Measurements from ENCODE around the gene ULK1.

Gene ULK1

DNA sequence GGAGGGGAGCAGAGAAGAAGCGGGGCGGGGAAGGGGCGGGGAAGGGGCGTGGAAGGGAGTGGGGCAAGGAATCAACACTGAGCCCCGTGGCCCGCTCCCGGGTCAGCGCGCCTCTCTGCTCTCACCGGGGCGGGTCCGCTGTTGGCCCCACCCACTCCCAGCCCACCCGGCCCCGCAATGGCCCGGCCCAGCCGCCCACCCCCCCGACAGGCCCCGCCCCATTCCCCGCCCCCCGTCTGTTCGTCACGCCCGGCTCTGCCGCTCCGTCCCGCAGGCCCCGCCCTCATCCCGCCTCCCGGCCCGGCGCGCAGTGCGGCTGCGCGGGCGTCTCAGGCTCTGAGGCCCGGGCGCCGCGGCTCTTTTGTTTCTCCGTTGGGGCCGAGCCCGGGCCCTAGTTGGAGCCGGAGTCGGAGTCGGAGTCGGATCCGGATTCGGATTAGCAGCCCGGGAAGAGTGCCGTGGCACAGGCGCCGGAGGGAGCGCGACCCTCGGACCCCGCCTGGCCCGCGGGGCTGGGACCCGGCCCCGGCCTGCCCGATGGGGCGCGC is at the start of gene ULK1:
TSS of gene ULK1 (plus strand) at position 310 of the 548 bp plus-strand sequence. CDS start 380 bp downstream, outside the sequence.
- peaks cover 3% of the 10 kb centered on the region for H3K36me3 Mint-ChIP-seq (ENCODE audit: insufficient read depth)
- ATAC-seq (replicated peaks; ENCODE audit: extremely low read depth, poor library complexity, severe bottlenecking) (peak; percentile 76), DNase-seq (ENCODE audit: low spot score in 2 of 2) (peak; percentile 85 to 90)
- H3K4me1 Mint-ChIP-seq: peaks cover 23% of the 10 kb centered on the region
- no peaks in the 10 kb centered on the region for H3K27me3 Mint-ChIP-seq
- peak within 1 kb of the TSS; percentile 84 for H3K4me3 Mint-ChIP-seq
- H3K9me3 Mint-ChIP-seq: no peaks in the 10 kb centered on the region
- H3K27ac Mint-ChIP-seq (ENCODE audit: low read depth): peak within 1 kb of the TSS; percentile 76

DNA sequence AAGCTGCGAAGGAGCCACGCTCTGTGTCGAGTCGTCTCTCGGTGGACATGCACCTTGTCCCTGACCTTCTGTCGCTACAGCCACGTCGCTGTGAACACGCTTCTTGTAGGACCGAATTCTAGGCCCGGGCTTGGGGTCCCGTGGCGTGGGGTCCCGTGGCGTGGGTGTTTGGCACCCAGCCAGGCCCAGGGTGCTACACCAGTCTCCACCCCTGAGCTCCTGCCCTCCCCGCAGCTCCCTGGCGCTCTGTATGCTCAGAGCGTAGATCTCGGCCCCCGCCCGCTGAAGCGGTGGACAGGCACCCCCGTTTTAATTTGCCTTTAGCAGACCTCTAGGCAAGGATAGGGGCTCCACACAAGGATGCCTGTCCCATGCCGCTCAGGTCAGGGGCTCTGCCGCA is 49.8 kb upstream of the ULK1 start:
- Mint-ChIP-seq H3K36me3 (ENCODE audit: insufficient read depth) (peaks cover 2% of the 10 kb centered on the region), H3K9me3 (no peaks in the 10 kb centered on the region), H3K27ac (ENCODE audit: low read depth) (no peak overlapping the region), H3K27me3 (peaks cover 10% of the 10 kb centered on the region), H3K4me1 (no peaks in the 10 kb centered on the region), H3K4me3 (no peak overlapping the region)
- DNase-seq (ENCODE audit: low spot score in 2 of 2) (no peak), ATAC-seq (replicated peaks; ENCODE audit: extremely low read depth, poor library complexity, severe bottlenecking) (no peak)

DNA sequence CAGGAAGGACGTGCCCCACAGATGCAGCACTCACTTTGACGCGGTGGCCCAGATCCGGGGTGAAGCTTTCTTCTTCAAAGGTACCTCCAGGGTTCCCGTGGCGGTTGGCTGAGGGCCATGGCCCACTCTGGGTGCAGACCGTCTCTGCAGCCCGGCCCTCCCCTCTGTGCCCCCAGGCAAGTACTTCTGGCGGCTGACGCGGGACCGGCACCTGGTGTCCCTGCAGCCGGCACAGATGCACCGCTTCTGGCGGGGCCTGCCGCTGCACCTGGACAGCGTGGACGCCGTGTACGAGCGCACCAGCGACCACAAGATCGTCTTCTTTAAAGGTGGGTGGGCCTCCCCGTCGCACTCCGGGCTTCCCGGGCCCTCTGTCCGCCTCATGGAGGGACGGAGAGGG is 49.3 kb upstream of the ULK1 start:
- DNase-seq (ENCODE audit: low spot score in 2 of 2) (no peak), ATAC-seq (replicated peaks; ENCODE audit: extremely low read depth, poor library complexity, severe bottlenecking) (no peak)
- Mint-ChIP-seq H3K27ac (ENCODE audit: low read depth) (no peak overlapping the region), H3K4me3 (no peak overlapping the region), H3K36me3 (ENCODE audit: insufficient read depth) (peaks cover 2% of the 10 kb centered on the region), H3K27me3 (peaks cover 10% of the 10 kb centered on the region), H3K4me1 (no peaks in the 10 kb centered on the region), H3K9me3 (no peaks in the 10 kb centered on the region)

DNA sequence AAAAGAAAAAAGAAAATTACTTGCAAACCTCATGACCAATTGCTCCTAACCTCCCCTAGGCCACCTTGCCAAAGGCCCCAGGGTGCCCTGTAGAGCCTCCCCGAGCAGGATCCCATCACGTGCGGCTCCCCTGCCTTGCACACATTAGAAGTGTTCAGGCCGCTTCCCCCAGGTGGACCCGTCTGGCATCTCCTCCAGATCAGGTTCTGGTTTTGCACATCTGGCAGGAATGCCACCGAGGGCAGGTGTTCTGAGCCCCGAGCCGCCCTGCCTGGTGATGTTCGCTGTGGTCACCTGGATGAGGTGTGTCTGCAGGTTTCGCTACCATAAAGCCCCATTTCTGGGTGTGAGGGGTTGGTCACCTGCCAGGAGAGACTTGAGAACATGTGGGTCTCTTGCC is 47.0 kb upstream of the ULK1 start:
- H3K36me3 Mint-ChIP-seq (ENCODE audit: insufficient read depth): peaks cover 2% of the 10 kb centered on the region

DNA sequence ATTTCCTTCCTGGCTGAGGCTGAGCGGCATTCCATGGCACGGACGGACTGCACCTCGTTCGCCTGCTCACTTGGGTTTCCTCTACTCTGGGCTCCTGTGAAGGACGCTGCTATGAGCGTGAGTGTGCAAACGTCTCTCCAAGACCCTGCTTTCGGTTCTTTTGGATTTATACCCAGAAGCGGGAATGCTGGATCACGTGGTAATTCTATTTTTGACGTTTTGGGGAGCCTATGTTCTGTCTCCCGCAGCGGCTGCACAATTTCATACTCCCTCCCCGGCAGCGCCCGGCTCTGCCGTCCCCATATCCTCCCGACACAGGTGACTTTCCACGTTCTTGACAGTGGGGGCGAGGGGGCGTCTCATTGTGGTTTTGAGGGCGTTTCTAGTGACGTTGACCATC is 45.7 kb upstream of the ULK1 start:
- H3K27ac Mint-ChIP-seq (ENCODE audit: low read depth): no peak overlapping the region
- no peak for DNase-seq (ENCODE audit: low spot score in 2 of 2)
- peaks cover 2% of the 10 kb centered on the region for H3K36me3 Mint-ChIP-seq (ENCODE audit: insufficient read depth)
- no peak for ATAC-seq (replicated peaks; ENCODE audit: extremely low read depth, poor library complexity, severe bottlenecking)
- H3K27me3 Mint-ChIP-seq: peaks cover 10% of the 10 kb centered on the region
- no peak overlapping the region for H3K4me3 Mint-ChIP-seq
- no peaks in the 10 kb centered on the region for H3K4me1 Mint-ChIP-seq
- no peaks in the 10 kb centered on the region for H3K9me3 Mint-ChIP-seq

More for the DNA sequence above, 47.0 kb upstream of the ULK1 start:
- no peak for ATAC-seq (replicated peaks; ENCODE audit: extremely low read depth, poor library complexity, severe bottlenecking)
- no peaks in the 10 kb centered on the region for H3K9me3 Mint-ChIP-seq
- no peak overlapping the region for H3K27ac Mint-ChIP-seq (ENCODE audit: low read depth)
- H3K4me1 Mint-ChIP-seq: no peaks in the 10 kb centered on the region
- H3K4me3 Mint-ChIP-seq: no peak overlapping the region
- peaks cover 10% of the 10 kb centered on the region for H3K27me3 Mint-ChIP-seq
- no peak for DNase-seq (ENCODE audit: low spot score in 2 of 2)

DNA sequence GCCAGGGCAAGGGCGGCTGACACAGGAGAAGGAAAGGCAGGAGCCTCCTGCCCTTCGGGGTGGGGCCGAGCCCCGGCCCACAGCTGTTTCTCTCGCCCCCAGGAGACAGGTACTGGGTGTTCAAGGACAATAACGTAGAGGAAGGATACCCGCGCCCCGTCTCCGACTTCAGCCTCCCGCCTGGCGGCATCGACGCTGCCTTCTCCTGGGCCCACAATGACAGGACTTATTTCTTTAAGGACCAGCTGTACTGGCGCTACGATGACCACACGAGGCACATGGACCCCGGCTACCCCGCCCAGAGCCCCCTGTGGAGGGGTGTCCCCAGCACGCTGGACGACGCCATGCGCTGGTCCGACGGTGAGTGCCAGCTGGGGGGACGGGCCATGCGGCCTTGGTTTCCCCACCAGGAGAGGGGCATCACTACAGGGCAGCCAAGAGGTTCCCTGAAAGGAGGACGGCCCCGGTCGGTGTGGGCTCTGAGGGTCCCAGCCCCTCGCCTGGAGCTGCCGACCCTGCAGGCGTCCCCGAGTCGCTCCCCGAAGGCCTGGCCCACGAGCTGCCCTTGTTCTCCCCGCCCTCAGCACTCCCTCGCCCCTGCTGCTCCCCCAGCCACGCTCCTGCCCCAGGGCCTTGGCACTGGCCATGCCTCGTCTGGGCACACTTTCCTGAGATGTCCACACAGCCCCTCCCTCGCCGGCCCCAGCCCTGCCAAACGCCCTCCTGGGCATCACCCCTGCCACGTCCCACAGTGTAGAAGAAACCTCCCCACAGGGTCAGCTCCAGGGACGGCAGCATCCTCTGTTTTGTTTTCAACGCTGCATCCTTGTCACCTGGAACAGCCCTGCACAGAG is 44.5 kb upstream of the ULK1 start:
- Mint-ChIP-seq H3K4me3 (no peak overlapping the region), H3K27ac (ENCODE audit: low read depth) (no peak overlapping the region), H3K36me3 (ENCODE audit: insufficient read depth) (peaks cover 3% of the 10 kb centered on the region), H3K9me3 (no peaks in the 10 kb centered on the region), H3K4me1 (no peaks in the 10 kb centered on the region), H3K27me3 (peaks cover 10% of the 10 kb centered on the region)
- no peak for DNase-seq (ENCODE audit: low spot score in 2 of 2)
- no peak for ATAC-seq (replicated peaks; ENCODE audit: extremely low read depth, poor library complexity, severe bottlenecking)

DNA sequence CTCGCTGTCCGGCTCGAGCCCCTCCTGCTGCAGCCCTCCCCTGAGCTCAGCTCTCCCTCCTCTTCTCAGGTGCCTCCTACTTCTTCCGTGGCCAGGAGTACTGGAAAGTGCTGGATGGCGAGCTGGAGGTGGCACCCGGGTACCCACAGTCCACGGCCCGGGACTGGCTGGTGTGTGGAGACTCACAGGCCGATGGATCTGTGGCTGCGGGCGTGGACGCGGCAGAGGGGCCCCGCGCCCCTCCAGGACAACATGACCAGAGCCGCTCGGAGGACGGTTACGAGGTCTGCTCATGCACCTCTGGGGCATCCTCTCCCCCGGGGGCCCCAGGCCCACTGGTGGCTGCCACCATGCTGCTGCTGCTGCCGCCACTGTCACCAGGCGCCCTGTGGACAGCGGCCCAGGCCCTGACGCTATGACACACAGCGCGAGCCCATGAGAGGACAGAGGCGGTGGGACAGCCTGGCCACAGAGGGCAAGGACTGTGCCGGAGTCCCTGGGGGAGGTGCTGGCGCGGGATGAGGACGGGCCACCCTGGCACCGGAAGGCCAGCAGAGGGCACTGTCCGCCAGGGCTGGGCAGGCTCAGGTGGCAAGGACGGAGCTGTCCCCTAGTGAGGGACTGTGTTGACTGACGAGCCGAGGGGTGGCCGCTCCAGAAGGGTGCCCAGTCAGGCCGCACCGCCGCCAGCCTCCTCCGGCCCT is 43.4 kb upstream of the ULK1 start:
- Mint-ChIP-seq H3K4me1 (no peaks in the 10 kb centered on the region), H3K4me3 (no peak overlapping the region), H3K9me3 (no peaks in the 10 kb centered on the region), H3K36me3 (ENCODE audit: insufficient read depth) (peaks cover 3% of the 10 kb centered on the region), H3K27me3 (peaks cover 6% of the 10 kb centered on the region), H3K27ac (ENCODE audit: low read depth) (no peak overlapping the region)
- DNase-seq (ENCODE audit: low spot score in 2 of 2) (no peak), ATAC-seq (replicated peaks; ENCODE audit: extremely low read depth, poor library complexity, severe bottlenecking) (no peak)

DNA sequence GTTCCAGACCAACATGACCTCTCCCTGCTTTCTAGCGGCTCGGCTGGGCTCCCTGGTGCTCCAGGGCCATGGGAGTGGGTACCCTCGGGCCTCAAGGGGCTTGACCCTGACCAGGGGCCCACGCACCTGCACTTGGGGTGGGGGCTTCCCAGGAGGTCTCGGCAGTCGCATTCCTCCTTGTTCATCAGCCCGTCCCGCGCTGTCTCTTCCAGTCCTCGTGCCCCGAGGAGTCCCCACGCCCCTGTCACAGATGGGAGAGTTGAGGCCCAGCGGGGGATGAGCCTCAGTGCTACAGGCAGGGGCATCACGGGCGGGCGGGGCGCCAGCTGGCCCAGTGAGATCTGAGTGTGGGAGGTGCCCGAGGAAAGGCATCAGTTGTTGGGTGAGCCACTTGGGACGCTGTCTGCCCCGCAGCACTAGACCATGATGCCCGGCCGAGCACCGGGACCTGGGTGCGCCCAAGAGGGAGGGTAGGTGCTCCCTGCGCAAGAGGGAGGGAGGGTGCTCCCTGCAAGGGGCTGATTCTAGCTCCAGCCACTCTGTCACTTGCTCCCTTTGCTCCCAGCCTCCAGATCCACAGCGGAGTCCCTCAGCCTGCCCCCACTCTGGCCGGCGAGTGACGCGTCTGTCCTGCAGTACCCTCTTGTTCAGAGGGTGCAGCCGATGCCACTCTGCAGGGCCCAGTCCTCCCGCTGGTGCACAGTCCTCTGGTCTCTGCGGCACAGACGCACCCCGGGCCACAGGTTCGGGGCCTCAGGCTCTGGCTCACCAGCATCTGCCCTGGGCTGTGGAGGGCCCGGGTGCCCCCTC is 42.5 kb upstream of the ULK1 start:
- H3K4me1 Mint-ChIP-seq: no peaks in the 10 kb centered on the region
- ATAC-seq (replicated peaks; ENCODE audit: extremely low read depth, poor library complexity, severe bottlenecking) (no peak), DNase-seq (ENCODE audit: low spot score in 2 of 2) (no peak)
- H3K27me3 Mint-ChIP-seq: no peaks in the 10 kb centered on the region
- no peak overlapping the region for H3K4me3 Mint-ChIP-seq
- no peaks in the 10 kb centered on the region for H3K9me3 Mint-ChIP-seq
- H3K27ac Mint-ChIP-seq (ENCODE audit: low read depth): no peak overlapping the region
- peaks cover 1% of the 10 kb centered on the region for H3K36me3 Mint-ChIP-seq (ENCODE audit: insufficient read depth)

DNA sequence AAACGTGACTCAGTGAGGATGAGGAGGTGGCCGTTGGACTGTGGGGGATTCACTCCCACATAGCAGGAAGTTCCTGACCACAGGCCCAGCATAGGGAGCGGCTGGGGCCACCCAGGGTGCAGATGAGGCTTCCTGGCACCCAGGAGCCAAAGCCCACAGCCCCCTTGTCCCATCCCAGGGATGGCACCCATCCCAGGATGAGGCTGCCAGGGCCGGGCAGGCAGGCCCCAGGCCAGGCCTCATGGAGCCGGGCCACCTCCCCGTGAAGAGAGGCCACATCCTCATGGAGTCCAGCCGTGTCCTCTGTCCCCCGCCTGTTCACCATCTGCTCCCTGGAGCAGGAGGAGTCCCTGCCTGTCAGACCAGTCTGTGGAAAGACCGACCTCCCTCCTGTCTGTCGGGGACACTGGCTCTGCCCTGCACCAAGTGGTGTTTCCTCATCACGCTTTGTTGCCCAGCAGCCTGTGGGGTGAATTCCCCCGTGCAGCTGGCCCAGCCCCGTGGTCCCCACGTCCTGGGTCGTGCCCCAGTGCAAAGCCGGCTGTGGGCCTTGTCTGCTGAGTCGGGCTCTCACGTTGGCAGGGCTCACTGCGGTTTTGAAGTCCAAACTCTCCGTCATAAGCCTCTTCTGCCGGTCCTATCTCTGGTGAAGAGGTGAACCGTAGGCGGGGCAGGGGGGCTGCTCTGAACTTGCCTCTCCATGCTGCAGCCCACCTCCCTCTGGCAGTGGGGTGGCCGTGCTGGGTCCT is 41.7 kb upstream of the ULK1 start:
- Mint-ChIP-seq H3K27ac (ENCODE audit: low read depth) (no peak overlapping the region), H3K27me3 (peaks cover 3% of the 10 kb centered on the region), H3K9me3 (no peaks in the 10 kb centered on the region), H3K4me1 (no peaks in the 10 kb centered on the region), H3K36me3 (ENCODE audit: insufficient read depth) (peaks cover 1% of the 10 kb centered on the region), H3K4me3 (no peak overlapping the region)
- ATAC-seq (replicated peaks; ENCODE audit: extremely low read depth, poor library complexity, severe bottlenecking) (no peak), DNase-seq (ENCODE audit: low spot score in 2 of 2) (no peak)

DNA sequence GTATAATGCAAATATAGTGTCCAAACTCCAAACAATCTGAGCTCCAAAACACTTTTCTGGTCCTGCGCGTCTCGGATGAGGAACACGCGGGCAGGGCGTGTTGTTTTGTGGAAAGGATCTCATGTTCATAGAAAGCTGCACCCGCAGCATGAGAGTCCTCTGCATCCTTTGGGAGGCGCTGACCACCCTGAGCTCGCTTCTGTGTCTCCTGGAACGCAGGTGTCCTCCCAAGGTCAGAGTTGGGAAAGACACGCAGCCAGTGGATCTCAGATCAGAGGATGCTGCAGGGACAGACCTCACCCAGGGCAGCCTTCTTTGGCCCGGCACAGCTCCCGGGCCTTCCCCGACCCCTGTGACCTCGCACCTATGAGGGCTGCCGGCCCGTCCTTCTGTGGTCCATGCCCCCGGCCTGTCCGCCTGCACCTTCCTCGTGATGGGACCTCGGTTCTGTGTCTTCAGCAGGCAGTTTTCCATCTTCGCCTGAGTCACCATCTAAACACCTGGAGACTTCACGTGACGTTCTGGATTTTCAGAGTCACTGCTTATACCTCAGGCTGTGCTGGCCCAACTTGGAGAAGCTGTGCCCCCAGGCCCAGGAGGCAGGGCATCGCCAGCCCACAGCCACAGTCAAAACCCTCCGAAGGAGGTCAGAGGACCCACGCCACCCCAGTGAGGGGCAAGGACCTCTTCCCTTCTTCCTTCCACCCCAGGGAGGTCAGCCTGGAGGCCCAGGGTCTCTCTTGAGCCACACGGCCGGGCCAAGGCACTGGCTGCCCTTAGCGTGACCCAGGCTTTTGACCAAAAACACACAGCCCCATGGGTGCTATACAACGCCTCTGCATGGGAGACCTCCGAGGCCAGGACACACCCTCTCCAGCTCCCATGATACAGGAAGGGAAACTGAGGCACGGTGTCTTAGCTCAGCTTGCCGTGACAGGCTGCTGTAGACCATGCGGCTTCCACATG is 40.3 kb upstream of the ULK1 start:
- peaks cover 8% of the 10 kb centered on the region for H3K4me1 Mint-ChIP-seq
- no peak overlapping the region for H3K4me3 Mint-ChIP-seq
- H3K27me3 Mint-ChIP-seq: peaks cover 14% of the 10 kb centered on the region
- DNase-seq (ENCODE audit: low spot score in 2 of 2): no peak
- H3K27ac Mint-ChIP-seq (ENCODE audit: low read depth): no peak overlapping the region
- peaks cover 4% of the 10 kb centered on the region for H3K36me3 Mint-ChIP-seq (ENCODE audit: insufficient read depth)
- ATAC-seq (replicated peaks; ENCODE audit: extremely low read depth, poor library complexity, severe bottlenecking): no peak
- no peaks in the 10 kb centered on the region for H3K9me3 Mint-ChIP-seq

DNA sequence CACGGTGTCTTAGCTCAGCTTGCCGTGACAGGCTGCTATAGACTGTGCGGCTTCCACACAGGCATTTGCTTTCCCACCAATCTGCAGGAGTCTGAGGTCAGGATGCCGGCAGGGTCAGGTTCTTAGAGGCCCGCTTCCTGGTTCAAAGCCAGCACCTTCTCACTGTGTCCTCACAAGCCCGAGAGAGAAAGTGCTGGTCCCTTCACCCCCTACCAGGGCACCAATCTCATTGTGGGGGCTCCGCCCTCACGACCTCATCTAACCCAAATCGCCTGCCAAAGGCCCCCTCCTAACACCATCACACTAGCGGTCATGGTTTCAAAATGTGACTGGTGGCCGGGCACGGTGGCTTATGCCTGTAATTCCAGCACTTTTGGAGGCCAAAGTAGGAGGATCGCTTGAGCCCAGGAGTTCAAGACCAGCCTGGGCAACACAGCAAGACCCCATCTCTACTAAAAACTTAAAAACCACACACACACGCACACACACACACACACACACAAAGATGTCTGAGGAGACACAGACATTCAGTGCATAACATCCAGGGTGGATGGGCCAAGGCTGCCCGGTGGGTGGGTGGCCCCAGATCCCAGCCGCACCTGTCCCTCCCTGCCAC is 39.5 kb upstream of the ULK1 start:
- H3K4me1 Mint-ChIP-seq: peaks cover 8% of the 10 kb centered on the region
- no peak overlapping the region for H3K4me3 Mint-ChIP-seq
- ATAC-seq (replicated peaks; ENCODE audit: extremely low read depth, poor library complexity, severe bottlenecking) (no peak), DNase-seq (ENCODE audit: low spot score in 2 of 2) (no peak)
- H3K27me3 Mint-ChIP-seq: peaks cover 14% of the 10 kb centered on the region
- H3K36me3 Mint-ChIP-seq (ENCODE audit: insufficient read depth): peaks cover 4% of the 10 kb centered on the region
- H3K9me3 Mint-ChIP-seq: no peaks in the 10 kb centered on the region
- H3K27ac Mint-ChIP-seq (ENCODE audit: low read depth): no peak overlapping the region
